Measurements from ENCODE around the gene TACO1.

The TACO1 gene

GRCh38 chr17:63634816-63635215 lies 34.1 kb downstream of the TACO1 start:
- no peak overlapping the region for H3K4me3 ChIP-seq (ENCODE audit: low read depth, low read length)

GRCh38 chr17:63635290-63635689 lies 34.6 kb downstream of the TACO1 start:
- H3K4me3 ChIP-seq (ENCODE audit: low read depth, low read length), result no peak overlapping the region

GRCh38 chr17:63635787-63636186 lies 35.1 kb downstream of the TACO1 start:
- no peak overlapping the region for H3K4me3 ChIP-seq (ENCODE audit: low read depth, low read length)

- no peak overlapping the region for H3K4me3 ChIP-seq (ENCODE audit: low read depth, low read length)
These were observed 38.4 kb downstream of the TACO1 start for GRCh38 chr17:63639125-63639524.

- no peak overlapping the region for H3K4me3 ChIP-seq (ENCODE audit: low read depth, low read length)
These were observed 39.3 kb downstream of the TACO1 start for GRCh38 chr17:63640038-63640437.

- H3K4me3 ChIP-seq (ENCODE audit: low read depth, low read length), result no peak overlapping the region
These were observed 41.2 kb downstream of the TACO1 start for GRCh38 chr17:63641692-63642448.

GRCh38 chr17:63644846-63645245 lies 44.2 kb downstream of the TACO1 start:
- no peak overlapping the region for H3K4me3 ChIP-seq (ENCODE audit: low read depth, low read length)

GRCh38 chr17:63645775-63646487 lies 45.2 kb downstream of the TACO1 start:
- H3K4me3 ChIP-seq (ENCODE audit: low read depth, low read length), result no peak overlapping the region

- no peak overlapping the region for H3K4me3 ChIP-seq (ENCODE audit: low read depth, low read length)
These were observed 45.8 kb downstream of the TACO1 start for GRCh38 chr17:63646488-63646806.

- no peak overlapping the region for H3K4me3 ChIP-seq (ENCODE audit: low read depth, low read length)
These were observed 46.5 kb downstream of the TACO1 start for GRCh38 chr17:63647065-63647725.

GRCh38 chr17:63647936-63648335 lies 47.2 kb downstream of the TACO1 start:
- H3K4me3 ChIP-seq (ENCODE audit: low read depth, low read length), result no peak overlapping the region

GRCh38 chr17:63649813-63650212 lies 49.1 kb downstream of the TACO1 start:
- H3K4me3 ChIP-seq (ENCODE audit: low read depth, low read length), result no peak overlapping the region

GRCh38 chr17:63652106-63652505 lies 51.4 kb downstream of the TACO1 start:
- no peak overlapping the region for H3K4me3 ChIP-seq (ENCODE audit: low read depth, low read length)

GRCh38 chr17:63653050-63653449 lies 52.4 kb downstream of the TACO1 start:
- H3K4me3 ChIP-seq (ENCODE audit: low read depth, low read length), result no peak overlapping the region

GRCh38 chr17:63657786-63658185 lies 57.1 kb downstream of the TACO1 start:
- H3K4me3 ChIP-seq (ENCODE audit: low read depth, low read length), result no peak overlapping the region

Measured in iPS-11a (cell line).